GM10266 (cell line): ENCODE data around the gene FAAH.

ENCODE experiments used
- DNase-seq: peaks from one replicate; pipeline ENCODE4 v3.0.0; 2012; ENCODE audit errors: extremely low spot score
- CTCF ChIP-seq: IDR thresholded peaks from 2 replicates; pipeline ENCODE4 v1.5.1; 2012; ENCODE audit warnings: mild to moderate bottlenecking, low read depth; ENCODE audit not compliant: control insufficient read depth, insufficient read depth; ENCODE audit errors: missing control alignments

FAAH gene

DNA sequence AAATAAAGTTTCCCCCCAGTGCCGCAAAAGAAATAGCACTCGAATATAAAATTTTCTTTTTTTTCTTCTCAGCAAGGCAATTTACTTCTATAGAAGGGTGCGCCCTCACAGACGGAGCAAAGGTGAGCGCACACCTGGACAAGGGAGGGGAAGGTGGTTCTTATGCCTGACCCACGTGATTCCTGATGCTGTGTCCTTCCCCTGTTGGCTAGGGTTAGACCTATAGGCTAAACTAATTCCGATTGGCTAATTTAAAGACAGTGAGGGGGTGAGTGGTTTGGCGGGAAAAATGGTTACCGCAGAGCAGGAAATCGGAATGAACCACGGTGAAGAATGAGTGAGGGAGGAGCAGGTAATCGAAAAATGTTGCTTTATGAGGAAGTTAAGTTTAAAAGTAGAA is 607 bp upstream of the FAAH start:
- TF ChIP-seq CTCF, result no peak

DNA sequence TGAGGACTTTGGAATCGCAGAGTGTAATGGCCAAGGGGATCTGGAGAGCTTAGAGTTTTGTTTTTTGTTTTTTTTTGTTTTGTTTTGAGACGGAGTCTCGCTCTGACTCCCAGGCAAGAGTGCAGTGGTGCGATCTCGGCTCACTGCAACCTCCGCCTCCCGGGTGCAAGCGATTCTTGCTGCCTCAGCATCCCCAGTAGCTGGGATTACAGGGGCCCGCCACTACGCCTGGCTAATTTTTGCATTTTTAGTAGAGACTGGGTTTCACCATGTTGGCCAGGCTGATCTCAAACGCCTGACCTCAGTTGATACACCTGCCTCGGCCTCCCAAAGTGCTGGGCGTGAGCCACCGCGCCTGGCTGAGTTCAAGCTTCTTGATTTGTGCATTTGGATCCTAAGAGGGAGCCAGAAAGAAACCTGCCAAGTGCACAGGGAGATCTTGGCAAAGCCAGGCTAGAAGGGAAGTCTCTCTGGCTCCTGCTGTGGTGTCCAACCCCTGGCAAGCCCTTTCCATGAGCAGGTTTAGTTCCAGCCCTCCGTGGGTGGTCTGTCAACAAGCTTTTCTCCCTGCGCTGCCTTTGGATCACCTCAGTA is 852 bp downstream of the FAAH start:
- DNase-seq, result no peak
- TF ChIP-seq CTCF, result no peak

More for the DNA sequence above, 607 bp upstream of the FAAH start:
- no peak for DNase-seq

DNA sequence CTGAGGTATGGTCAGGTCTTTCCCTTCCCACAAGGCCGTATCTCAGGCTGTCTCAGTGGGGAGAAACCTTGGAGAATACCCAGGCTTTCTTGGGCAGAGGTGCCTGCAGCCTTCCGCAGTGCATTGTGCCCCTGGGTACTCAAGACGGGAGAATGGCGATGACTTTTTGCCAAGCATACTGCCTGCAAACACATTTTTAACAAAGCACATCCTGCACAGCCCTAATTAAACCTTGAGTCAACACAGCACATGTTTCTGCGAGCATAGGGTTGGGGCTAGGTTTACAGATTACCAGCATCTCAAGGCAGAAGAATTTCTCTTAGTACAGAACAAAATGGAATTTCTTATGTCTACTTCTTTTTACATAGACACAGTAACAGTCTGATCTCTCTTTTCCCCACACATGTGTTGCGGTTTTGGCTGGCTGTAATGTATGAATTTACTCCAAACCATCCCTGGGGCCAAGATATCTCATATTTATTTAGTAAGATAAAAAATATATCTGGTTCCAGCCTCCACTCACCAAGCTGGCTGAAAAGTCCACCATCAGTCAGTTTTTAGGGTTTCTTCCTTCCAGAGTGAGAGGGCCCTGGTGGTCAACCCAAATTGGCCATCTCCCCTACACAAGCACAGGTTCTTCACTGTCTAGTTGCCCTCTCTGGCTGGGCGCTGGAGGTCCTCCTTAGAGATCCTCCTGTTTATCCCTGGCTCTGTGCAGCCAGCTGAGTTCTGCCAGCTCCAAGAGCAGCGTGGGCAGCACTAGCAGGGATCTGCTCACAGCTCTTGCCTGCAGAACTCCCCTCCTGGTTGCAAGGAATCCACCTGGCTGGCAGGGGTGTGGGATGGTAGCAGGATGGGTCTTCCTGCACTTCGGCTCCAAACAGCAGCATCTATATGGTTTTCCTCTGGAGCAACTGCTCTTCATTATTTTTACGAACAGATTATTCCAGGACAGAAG is 2.6 kb downstream of the FAAH start:
- no peak for TF ChIP-seq CTCF

GRCh38 chr1:46399307-46399706 is 5.2 kb downstream of the FAAH start:
- DNase-seq, result no peak
- no peak for TF ChIP-seq CTCF

More for the DNA sequence above, 2.6 kb downstream of the FAAH start:
- no peak for DNase-seq

DNA sequence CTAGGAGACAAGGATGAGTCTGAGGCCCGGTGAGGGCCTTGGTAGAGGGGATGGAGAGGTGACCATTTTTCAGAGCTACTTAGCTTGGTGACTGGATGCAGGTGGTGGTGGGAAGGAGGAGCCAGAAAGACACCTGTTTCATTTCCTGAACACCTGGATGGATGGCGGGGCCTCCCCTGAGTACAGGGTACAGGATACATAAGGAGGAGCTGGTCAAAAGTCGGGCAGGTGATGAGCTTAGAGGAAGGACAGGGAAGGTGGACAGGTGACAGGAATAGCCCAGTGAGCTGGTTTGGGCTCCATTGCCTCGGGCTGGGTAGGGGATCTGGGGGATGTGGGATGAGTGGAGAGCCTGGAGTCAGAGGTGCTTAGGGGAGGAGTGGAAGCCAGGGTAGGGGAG is 6.3 kb downstream of the FAAH start:
- DNase-seq, result no peak
- TF ChIP-seq CTCF, result no peak

DNA sequence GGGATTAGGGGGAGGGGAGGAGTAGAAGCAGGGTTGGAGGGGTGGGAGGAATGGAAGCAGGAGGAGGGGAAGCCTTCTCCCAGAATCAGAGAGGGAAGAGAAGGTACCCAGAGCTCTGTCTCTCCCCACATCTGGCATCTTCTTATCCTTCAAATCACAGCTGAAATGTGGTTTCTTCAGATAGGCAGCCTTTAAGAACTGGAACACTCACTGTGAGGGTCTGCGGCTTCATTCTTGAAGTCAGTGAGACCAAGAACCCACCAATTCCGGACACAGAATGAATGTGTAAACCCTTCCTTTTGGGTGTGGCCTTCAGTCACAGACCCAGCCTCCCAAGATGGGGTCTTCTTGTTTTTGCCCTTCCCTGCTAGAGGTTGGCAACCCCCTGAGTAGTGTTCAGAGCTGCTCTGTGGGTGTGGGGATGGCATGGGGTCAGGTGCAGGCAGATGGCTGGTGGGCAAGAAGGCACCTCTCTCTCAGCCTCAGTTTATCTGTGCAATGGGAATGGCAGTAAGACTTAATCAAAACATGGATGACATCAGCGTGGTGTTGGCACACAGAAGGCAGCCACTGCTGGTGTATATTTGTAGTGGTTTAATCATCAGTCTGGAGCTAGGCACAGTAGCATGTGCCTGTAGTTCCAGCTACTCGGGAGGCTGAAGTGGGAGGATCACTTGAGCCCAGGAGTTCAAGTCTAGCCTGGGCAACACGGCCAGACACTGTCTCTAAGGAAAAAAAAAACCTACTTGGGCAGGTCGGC is 7.2 kb downstream of the FAAH start:
- no peak for TF ChIP-seq CTCF
- no peak for DNase-seq
